GM19468 (cell line): ENCODE measurements around the gene CES2.
"Not testable (repeated sequence)": the region's sequence is repeated elsewhere in the genome, so short reads cannot be mapped to it uniquely, and the experiment has no call there.

Experiments used
- ATAC-seq: cut with Tn5 transposase; IDR thresholded peaks from one replicate; pipeline ENCODE4 v1.9.1; 2021; ENCODE audit warnings: mild to moderate bottlenecking, moderate library complexity, moderate number of reproducible peaks; ENCODE audit not compliant: unreplicated experiment; ENCODE audit errors: extremely low read depth

Gene CES2

GRCh38 chr16:66950971-66951790 is 15.9 kb downstream of the CES2 start:
- ATAC-seq: no peak

DNA sequence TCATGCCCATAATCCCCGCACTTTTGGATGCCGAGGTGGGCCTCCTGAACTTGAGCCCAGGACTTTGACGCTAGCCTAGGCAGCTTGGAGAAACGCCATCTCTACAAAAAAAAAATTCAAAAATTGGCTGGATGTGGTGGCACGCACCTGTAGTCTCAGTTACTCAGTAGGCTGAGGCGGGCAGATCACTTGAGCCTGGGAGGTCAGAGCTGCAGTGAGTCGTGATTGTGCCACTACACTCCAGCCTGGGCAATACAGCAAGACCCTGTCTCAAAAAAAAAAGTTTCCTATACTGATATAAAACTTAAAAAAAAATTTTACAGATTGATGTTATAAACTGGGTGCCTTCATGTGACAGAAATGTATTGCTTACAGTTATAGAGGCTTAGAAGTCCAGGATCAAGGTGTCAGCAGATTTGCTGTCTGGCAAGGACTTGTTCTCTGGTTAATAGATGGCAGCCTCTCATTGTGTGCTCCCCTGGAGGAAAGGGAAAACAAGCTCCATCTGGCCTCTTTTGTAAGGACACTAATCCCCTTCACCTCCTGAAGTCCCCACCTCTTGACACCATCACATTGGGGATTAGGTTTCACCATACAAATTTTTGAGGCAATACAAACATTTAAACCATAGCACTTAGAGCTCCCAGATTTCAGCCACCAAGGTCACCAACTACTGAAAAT is 17.3 kb downstream of the CES2 start:
- no peak for ATAC-seq

- ATAC-seq: no peak
Observed at GRCh38 chr16:66953462-66954096, 18.3 kb downstream of the CES2 start.

- ATAC-seq: peak; percentile 48
Observed at GRCh38 chr16:66954097-66954659, 18.9 kb downstream of the CES2 start.

DNA sequence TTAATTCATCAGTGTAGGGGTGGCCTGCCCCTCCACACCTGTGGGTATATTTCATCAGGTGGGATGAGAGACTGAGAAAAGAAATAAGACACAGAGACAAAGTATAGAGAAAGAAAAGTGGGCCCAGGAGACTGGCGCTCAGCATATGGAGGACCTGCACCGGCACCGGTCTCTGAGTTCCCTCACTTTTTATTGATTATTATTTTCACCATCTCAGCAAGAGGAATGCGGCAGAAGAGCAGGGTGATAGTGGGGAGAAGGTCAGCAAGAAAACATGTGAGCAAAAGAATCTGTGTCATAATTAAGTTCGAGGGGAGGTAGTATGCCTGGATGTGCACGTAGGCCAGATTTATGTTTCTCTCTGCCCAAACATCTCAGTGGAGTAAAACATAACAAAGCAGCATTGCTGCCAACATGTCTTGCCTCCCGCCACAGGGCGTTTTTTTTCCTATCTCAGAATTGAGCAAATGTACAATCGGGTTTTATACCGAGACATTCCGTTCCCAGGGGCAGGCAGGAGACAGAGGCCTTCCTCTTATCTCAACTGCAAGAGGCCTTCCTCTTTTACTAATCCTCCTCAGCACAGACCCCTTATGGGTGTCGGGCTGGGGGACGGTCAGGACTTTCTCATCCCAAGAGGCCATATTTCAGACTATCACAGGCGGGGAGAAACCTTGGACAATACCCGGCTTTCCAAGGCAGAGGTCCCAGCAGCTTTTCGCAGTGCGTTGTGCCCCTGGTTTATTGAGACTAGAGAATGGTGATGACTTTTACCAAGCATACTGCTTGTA is 20.2 kb downstream of the CES2 start:
- ATAC-seq: not testable (repeated sequence)

DNA sequence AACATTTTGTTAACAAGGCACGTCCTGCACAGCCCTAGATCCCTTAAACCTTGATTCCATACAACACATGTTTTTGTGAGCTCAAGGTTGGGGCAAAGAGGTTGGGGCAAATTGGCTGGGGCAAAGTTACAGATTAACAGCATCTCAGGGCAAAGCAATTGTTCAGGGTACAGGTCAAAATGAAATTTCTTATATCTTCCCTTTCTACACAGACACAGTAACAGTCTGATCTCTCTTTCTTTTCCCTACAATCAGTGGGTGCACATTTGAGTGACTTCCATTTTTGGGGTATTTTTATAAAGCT is 20.8 kb downstream of the CES2 start:
- not testable (repeated sequence) for ATAC-seq

DNA sequence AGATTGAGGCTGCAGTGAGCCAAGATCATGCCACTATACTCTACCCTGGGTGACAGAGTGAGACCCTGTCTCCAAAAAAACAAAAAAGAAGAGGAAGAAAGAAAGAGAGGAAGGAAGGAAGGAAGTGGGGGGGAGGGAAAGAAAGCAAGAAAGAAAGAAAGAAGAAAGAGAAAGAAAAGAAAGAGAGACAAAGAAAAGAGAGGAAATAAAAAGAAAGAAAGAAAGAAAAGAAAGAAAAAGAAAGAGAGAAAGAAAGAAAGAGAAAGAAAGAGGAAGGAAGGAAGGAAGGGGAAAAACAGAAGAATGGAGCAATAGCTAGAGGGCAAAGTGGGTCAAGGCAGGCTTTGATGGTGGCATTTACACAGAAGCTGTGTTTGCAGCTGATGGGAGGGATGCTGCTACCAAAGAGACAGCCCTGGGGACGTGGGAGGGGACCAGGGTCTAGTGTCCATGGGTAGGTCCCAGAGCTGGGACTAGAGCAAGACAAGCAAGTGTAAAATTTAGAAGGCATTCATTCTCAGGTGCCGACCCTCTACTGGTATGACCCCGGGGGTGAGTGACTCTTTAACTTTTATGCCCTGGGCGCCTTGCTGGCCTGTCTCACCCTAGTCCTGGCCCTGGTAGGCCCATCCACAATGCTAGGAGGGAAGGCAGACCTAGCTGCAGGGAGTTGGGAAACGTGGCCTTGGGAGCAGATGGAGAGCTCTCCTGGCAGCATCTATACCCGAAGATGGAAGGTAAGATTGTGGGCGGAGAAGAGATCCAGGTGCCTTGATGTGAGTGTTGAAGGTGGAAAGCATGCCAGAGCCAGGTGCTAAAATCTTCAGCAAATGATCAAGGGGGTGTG is 23.8 kb downstream of the CES2 start:
- no peak for ATAC-seq

GRCh38 chr16:66959704-66960161 is 24.4 kb downstream of the CES2 start:
- no peak for ATAC-seq

DNA sequence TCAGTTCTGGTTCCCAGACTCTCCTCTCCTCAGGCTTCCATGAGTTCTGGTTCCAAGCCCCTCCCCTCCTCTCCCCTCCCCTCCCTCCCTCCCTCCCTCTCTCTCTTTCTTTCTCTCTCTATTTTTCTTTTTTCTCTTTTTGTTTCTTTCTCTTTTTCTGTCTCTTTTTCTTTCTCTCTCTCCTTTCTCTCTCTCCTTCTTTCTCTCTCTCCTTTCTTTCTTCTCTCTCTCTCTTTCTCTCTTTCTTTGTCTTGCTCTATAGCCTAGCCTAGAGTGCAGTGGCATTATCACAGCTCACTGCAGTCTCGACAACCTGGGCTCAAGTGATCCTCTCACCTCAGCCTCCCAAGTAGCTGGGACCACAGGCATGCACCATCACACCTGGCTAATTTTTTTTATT is 25.0 kb downstream of the CES2 start:
- ATAC-seq: no peak

GRCh38 chr16:66961065-66961744 is 25.9 kb downstream of the CES2 start, which contains the start of gene CES3:
Gene CES3, plus strand, starts transcription at chr16:66961266. Its CDS starts 42 bp downstream, at chr16:66961308.
- ATAC-seq: peak; percentile 76

DNA sequence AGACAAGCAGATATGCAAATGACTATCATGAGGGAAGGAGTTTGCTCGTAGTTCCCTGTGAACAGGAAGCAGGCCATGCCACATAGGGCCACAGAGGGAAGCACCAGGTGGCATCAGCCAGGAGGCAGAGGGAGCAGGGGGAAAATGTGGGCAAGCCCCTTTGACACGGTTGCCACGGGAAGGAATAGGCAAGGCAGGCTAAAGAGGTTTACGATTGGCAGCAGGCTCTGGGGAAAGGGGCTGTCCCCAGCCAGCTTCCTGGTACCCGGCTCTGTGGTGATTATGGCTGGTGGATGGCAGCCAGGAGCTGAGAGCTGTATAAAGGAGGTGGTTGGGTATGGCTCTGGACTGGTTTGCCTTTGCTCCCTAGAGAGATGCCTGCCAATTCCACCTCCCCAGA is 26.6 kb downstream of the CES2 start:
- no peak for ATAC-seq

DNA sequence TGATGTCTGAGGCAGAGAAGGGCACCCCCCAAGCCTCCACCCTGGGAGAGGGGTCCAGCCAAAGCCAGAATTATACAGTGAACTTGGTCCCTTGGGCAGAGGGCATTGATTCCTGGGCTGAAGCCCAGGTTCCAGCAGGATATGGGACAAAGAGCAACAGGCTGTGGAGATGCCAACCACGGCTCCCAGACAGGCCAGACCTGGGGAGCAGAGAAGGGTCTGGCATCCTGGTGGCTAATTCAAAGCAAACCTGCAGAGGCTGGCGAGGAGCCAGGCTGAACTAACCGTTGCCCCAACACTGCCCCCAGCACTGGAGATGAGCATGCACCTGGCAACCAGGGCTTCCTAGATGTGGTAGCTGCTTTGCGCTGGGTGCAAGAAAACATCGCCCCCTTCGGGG is 28.7 kb downstream of the CES2 start:
- ATAC-seq: no peak

- ATAC-seq: no peak
Observed at GRCh38 chr16:66968847-66969246, 33.5 kb downstream of the CES2 start.

DNA sequence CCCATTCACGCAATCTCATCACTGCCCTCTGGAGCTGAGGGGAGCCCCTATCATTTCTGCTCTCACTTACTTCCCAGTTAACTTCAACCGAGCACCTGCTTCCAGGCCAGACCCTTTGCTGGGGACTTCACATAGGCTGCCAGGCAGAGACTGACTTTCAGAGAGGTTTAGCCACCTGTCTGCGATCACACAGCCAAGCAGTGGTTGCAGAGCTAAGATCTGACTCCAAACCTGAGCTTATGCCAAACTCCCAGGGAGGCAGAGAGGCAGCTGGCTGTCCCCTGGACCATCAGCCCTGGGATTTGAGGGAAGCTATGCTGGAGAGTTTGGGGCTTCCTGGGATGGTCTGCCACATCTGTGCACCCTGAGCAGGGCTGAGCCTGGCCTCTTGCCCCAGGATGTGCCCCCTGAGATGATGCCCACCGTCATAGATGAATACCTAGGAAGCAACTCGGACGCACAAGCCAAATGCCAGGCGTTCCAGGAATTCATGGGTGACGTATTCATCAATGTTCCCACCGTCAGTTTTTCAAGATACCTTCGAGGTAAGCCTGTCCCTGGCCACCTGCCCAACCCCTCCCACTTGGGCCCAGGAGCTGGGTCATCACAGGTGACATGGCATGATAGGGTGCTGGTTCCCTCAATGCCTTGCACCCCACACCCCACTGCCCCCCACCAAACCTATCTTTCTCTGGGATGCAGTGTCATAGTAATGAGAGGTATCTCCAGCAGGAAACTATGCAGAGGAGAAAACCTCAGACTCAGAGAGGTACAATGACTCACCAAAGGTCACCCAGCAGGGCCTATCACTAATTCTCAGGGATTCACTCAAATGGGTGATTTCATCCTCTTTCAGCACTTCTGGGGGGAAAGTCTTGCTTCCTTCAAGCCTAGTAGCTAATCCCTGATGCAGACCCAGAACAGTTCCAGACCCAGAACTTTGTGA is 35.7 kb downstream of the CES2 start:
- ATAC-seq: no peak

GRCh38 chr16:66972983-66973382 is 37.7 kb downstream of the CES2 start:
- no peak for ATAC-seq

DNA sequence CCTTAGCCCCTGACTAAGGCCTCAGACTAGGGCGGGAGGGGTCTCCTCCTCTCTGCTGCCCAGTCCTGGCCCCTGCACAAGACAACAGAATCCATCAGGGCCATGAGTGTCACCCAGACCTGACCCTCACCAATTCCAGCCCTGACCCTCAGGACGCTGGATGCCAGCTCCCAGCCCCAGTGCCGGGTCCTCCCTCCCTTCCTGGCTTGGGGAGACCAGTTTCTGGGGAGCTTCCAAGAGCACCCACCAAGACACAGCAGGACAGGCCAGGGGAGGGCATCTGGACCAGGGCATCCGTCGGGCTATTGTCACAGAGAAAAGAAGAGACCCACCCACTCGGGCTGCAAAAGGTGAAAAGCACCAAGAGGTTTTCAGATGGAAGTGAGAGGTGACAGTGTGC is 38.4 kb downstream of the CES2 start:
- ATAC-seq: no peak

DNA sequence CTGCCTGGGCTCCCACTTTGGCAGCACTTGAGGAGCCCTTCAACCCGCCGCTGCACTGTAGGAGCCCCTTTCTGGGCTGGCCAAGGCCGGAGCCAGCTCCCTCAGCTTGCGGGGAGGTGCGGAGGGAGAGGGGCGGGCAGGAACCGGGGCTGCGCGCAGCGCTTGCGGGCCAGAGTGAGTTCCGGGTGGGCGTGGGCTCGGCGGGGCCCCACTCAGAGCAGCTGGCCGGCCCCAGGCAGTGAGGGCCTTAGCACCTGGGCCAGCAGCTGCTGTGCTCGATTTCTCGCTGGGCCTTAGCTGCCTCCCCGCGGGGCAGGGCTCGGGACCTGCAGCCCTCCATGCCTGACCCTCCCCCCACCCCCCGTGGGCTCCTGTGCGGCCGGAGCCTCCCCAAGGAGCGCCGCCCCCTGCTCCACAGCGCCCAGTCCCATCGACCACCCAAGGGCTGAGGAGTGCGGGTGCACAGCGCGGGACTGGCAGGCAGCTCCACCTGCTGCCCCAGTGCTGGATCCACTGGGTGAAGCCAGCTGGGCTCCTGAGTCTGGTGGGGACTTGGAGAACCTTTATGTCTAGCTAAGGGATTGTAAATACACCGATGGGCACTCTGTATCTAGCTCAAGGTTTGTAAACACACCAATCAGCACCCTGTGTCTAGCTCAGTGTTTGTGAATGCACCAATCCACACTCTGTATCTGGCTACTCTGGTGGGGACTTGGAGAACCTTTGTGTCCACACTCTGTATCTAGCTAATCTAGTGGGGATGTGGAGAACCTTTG is 39.0 kb downstream of the CES2 start:
- ATAC-seq: not testable (repeated sequence)
